Stimulated activated CD4-positive, alpha-beta T cell treated with anti-CD3 and anti-CD28 coated beads, Interleukin-12 subunit alpha, Interleukin-12 subunit beta, amount 100 ng/mL, for 24 hours (primary cell): ENCODE measurements around the gene SENP8.

Source experiments
- DNase-seq, 2 experiments: peaks; one replicate each; pipeline ENCODE4 v3.0.0-alpha.2; 2020; ENCODE audit warnings: low read depth in 2 of 2

Gene SENP8

DNA sequence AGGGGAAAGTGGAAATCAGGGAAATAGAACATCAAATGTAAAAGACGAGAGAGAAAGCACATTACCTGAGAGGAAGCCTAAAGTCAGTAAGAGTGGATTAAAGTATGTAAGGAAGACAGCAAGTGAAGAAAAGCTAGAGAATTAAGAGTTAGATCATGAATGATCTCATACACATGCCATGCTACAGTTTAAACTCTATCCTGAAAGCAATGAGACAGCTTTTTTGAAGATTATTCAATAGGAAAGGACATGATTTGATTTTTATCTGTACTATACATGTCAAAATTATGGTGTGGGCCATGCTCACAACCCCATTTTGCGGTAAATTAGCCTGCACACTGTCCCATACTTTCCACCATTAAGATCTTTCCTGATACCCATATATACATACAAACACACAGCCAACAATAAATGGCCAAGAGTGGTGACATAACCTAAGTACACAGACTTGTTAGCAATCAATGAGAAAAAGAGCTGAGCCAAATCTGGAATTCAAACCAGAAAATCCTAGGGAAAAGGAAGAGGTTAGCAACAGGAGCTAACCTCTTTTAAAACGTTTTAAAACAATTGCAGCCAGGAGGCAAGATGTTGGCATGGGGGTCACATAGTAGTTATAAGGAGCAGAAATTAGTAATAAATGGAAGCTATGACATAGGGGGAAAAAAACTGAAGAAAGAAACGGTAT, 4.7 kb upstream of the SENP8 start:
- no peak for DNase-seq

DNA sequence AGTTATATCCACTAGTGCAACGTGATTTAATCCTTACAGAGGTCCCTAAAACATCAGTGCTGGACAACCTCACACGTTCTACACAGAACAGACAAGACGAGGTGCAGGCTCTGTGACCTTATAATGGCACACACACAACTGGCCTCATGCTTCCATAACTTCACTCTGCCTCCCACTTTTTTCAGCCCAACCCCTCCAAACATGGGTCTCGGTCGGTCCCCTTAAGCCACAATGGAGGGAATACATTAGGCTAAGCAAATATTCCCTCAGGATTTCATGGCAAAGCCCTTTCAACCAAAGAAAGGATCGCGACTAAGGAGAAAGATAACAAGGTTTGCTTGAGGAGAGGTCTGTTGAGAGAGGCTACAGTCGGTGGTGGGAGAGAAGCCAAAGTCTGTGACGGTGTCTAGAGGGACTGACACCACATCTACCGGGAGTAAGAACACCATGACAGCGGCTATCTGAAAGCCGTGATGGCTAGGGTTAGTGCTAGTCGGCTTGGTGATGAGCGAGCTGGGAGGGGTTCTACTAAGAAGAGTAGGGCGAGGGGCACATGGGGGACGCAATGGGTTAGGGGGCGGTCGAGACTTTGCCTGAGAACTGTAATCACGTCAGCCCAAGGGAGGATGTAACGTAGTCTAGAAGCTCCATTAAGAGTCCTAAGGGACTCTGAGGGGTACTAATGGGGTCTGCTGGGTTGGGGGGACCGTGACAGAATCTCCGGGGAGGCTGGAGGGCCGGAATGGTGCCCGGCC, 1.3 kb upstream of the SENP8 start:
- peak; percentile 1 for DNase-seq

DNA sequence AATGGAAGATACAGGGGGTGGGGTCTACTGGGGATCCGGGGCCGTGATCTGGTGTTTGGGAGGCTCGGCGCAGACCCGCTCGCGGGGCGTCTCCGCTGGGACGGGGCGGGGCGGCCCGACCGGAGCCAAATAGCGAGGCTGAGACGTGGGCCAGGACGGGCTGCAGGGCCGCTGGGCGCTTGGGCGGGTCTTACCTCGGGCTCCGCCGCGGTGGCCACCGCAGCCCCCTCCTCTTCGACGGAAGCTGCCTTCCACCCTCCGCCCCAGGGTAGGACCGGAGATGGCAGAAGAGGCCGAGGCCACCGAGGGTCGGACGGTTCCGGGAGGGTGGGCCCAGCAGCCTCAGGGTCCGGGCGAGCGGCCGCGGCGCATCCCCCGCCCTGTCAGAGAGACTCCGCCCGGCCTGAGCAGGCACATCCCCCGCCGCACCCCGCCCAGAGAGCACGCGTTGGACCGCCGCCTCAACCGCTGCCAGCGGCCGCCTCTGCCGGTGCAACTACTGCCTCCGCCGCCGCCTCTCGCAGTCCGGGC, 652 bp upstream of the SENP8 start:
- peak; percentile 48 to 67 for DNase-seq

DNA sequence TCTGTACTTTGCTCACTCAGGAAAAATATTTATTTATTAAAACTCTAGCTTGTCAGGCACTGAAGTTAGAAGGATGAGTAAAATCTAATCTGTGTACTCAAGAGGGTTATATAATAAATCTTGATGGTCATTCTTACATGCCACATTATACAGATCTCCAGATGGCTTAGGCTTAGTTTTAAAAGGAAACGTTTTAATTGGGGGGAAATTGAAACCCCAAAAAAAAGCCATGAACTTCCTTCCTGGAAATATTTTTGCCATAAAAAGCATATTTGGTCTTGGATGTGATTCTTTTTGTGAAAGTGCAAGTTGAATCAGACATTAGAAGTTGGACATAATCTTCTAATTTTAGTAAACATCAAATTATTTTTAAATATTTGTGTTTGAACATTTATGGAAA, 6.0 kb downstream of the SENP8 start:
- DNase-seq, result no peak

DNA sequence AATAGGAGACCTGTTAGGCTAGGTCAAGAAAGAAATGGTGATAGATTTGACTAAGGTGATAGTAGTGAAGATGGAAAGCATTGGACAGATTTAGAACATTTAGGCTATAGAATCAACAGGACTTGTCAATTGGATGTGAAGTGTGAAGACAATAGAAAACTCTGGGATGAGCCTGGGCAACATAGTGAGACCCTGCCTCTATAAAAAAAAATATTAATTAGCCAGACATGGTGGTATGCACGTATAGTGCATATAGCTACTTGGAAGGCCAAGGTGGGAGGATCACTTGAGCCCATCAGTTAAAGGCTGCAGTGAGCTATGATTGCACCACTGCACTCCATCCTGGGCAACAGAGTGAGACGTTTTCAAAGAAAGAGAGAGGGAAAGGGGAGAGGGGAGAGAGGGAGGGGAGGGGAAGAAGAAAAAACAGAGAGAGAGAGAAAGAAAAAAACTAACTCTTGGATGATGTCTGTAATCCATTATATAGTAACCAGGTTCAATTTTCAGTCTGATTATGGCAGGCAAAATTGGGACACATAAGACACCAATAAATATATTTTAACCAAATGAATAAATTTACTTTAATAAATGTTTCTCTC, 9.6 kb downstream of the SENP8 start:
- DNase-seq, result no peak

DNA sequence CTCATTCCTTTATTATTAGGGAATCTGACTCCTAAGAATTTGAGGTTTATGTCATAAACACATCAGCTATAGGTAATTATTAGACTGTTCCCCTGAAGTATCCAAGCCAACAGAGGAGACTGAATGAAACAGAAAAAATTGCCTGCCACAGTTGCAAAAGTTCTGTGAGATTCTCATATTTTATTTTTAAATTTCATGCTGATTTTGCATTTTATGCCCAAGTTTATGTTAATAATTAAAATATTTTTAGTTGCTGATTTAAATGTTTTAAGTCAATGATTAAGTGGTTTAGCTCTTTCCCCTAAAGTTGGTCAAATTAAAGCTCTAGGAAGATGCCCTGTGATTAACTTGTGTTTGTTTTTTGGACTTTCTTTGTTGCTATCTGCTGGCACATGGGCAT, 10.2 kb downstream of the SENP8 start:
- no peak for DNase-seq

DNA sequence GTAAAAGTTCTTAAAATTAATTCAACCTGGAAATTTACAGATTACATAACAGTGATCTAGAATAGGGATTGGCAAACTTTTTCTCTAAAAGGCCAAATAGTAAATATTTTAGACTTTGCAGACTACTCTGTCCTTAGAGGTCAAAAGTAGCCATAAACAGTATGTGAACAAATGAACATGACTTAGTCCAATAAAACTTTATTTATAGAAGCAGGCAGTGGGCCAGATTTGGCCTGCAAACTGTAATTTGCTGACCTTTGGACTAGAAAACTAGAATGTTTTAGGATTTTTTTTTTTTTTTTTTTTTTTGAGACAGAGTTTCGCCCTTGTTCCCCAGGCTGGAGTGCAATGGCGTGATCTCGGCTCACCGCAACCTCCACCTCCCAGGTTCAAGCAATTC, 12.1 kb downstream of the SENP8 start:
- DNase-seq, result no peak

DNA sequence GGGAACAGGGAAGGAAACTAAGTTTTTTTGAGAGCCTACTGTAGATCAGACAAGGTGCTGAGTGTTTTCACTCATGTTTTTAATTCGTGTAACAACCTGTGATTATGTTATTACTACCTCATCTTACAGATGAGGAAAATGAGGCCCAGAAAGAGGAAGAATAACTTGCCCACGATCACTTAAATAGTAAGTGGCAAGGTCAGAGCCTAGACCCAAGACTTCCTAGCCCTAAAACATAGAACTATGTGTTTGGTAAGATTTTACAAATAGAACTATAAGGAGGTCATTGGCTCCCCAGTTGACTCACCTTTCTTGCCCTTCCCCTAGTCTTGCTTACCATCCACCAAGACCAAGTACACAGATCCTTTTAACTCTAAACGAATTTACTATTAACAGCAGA, 13.7 kb downstream of the SENP8 start:
- DNase-seq, result no peak

DNA sequence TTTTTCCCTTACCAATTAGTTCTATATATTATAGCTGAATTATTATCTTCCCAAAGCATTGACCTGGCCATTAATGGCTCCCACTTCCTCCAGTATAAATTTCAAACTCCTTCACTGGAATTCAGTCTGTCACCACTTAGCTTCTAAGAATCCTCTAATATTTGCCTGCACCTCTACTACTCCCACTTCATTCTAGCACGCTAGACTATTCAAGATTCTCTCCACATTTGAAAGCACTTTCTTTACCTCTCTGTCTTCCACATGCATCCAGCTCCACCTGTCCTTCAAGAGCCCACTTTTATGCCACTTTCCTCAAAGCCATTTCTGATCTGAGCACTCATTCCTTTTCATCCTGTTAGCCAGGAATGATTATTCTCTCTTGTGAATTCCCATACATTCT, 15.0 kb downstream of the SENP8 start:
- DNase-seq, result no peak

DNA sequence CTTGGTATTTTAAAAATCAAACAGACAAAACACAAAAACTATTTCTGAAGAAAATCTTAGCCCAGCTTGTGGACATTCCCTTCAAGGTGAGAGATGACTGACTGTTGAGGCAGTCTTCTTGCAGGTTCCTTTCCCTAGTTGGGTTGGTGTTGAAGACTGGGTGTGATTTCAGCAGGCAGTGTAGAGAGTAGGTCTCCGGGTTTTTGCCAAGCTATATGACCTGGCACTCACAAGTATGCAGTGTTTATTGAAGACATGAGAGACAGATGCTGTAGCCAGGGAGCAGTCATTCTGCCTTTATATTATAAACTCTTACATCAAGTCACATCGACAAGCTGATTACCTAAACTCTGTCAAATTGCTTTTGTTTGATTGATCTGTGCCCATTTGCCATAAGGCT, 17.5 kb downstream of the SENP8 start:
- DNase-seq, result no peak

DNA sequence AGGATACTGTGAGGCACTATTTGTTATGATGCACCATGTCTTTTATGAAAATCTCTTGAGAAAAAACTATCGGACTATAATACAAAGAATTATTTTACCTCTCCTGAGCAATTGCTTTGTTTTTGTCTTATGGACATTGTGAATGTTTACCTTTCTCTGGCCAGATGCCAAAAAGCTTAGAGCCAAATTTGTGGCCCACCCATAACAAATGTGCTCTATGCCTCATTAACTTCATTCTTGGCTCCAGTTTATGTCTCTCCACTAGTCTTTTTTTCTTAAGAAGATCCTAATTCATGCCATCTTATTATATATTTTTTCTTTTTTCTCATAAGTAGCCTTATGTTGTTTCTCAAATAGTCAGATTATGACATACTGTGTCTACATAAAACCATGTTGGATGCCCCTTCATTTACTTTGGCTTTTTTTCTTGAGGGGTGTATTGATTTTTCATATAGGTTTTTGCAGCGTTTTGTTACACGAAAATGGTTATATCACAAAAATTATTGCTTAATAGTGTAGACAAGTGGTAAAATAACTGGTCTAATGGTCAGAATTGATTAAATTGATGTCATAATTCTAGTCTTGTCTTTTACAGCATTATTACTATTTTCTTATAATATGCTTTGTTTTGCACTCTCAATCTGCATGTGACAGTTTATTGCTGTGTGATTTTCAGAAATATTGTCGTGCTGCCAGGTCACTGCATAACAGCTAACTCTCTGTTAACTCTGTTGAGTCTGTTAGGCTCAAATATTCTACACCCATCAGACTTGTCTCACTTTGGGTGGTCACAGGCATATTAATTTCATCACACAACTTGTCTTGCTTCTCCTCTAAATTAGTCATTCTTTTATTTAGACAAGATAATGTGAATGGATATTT, 18.2 kb downstream of the SENP8 start:
- DNase-seq, result no peak

DNA sequence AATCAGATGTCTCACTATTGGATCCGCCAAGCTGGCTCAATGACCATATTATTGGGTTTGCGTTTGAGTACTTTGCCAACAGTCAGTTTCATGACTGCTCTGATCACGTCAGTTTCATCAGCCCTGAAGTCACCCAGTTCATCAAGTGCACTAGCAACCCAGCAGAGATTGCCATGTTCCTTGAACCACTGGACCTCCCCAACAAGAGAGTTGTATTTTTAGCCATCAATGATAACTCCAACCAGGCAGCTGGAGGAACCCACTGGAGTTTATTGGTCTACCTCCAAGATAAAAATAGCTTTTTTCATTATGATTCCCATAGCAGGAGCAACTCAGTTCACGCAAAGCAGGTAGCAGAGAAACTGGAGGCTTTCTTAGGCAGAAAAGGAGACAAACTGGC, 21.5 kb downstream of the SENP8 start:
- no peak for DNase-seq

DNA sequence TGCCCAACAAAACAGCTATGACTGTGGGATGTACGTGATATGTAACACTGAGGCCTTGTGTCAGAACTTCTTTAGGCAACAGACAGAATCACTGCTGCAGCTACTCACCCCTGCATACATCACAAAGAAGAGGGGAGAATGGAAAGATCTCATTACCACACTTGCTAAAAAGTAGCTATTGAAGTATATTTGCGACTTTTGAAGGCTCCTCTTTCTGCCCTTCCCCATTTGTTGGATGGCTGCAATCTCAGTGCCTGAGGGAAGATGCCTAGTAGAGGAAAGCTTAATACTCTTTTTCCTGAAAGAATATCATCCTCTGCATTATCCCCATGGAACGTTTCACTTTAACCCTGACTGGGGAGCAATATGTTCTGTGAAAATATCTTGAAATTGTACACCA, 21.9 kb downstream of the SENP8 start:
- DNase-seq, result no peak

DNA sequence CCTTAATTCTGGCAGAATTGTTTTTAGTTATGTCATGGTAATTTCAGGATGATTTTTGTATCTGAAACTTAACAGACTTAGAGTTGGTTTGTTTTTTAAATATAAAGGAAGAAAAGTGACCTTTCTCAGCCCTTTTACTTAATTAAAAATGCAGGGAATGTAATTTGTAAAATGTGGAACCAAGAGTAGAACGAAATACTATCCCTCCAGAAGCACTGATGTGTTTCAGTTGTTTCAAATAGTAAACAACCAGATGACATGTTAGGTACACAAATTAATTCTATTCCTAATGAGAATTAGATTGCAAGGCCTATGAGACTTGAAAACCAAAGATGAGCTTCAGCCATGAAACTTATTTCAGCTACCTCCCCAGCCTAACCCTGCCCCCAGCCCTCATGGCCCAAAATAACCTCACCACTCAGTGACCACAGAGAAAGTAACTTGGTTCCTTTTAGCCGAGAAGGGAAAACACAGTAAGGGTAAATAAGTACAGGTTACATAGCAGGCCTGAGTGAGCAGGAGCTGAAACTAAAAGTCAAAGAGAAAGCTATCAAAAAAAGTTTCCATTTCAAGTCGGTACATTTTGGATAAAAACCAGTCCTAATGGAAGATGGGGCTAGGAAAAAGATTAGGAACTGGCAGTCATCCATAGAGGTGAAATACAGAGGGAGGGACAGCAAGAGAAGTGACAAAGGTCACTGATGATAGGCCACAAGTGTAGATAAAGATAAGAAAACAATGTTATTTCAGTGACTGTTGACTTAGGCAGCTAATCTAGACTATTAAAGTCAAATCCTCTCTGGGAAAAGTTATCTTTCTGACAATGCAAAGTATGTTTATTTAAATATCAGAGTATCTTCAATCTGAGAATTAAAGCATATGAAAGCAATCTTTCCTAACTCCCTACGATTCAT, 23.2 kb downstream of the SENP8 start:
- no peak for DNase-seq

DNA sequence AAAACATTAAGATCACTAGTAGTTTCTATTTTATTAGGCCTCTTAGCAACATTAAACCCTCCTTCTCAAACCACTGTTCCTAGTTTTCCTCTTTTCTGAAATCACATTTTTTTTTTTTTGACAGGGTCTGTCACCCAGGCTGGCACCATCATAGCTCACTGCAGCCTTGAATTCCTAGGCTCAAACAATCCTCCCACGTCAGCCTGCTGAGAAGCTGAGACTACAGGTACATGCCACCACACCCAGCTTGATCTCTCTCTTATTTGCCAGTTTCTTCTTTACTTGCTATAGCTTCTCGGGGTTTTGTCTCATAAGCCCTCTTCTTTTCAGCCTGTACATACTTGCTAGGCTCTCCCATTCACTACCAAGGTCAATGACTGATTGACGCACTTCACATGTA, 28.0 kb downstream of the SENP8 start:
- DNase-seq, result no peak

DNA sequence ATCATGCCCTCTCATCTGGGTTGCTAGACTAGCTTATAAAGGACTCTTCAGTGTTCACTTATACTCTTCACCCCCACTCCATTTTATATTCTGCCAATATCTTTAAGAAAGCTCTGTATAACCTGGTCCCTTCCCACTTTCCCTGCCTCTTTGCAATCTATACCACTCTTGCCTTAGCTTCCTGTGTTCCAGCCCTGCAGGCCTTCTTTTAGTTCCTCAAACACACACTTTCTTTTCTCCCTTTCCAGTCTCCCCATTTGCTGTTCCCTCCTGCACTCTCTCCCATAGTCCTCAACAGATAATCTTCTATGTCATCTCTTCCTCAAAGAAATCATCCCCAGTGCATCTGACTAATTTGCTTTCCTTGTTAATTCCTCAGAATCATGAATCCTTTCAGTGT, 28.7 kb downstream of the SENP8 start:
- no peak for DNase-seq

DNA sequence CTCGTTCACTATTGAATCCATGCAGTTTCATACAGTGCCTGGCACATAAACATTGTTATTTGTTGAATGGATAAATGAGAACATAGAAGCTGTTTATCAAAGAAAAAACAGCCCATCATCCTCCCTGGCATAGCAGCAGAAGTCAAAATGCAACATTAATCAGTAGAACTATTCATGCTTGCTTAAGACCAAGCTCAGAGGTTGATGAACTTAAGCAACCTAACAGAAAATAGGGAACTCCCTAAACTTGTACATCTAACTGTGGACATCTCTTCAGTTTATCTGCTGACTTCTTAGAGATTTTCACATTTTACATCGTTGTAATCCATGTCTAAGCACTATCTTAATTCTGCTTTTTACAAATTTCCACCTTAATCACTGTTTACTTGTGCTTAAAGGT, 29.2 kb downstream of the SENP8 start:
- no peak for DNase-seq

DNA sequence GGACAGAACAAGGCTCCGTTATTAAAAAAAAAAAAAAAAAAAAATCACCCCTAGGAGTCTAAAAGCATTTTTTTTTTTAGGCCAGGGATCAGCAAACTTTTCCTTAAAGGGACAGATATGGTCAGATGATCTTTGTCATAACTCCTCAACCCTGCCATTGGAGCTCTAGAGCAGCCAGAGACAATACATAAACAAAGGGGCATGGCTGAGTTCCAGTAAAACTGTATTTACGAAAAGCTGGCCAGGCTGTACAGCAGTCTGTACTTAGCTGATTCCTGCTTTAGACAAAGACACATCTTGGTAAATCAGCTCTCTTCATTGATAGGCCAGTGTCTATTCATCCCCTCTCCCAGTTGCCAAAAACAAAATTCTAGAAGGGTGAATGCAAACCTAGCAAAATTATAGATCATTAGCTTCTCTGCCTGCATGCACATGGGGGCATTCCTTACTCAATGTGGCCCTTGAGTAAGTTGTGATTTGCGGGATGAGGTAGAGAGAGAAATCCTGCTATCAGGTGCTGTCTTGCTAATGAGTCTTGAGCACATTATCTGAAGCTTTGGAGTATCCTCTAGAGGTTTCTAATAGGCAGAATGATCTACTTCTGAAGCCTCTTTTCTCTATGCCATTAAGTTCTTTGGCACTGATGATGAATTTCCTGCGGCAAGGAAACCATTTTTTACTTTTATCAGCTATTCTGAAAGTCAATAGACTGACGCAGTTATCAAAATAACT, 35.2 kb downstream of the SENP8 start:
- no peak for DNase-seq

DNA sequence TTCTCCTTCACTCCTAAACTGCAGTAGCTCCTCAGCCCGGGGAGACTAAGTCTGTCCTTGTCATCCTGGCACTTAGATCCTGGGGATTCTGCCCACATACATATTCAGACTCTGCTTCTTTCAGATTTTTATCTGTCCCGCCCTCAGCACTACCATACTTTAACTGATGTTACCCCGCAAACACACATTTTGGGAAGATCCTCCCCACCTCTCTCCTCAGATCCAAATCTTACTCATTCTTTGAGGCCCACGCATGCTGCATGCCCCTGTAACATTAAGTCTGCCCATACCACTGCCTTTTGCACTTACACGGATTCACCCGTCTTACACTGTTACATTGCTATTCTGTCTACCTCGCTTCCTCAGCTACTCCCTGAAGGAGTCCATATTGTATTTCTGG, 36.1 kb downstream of the SENP8 start:
- DNase-seq, result no peak

DNA sequence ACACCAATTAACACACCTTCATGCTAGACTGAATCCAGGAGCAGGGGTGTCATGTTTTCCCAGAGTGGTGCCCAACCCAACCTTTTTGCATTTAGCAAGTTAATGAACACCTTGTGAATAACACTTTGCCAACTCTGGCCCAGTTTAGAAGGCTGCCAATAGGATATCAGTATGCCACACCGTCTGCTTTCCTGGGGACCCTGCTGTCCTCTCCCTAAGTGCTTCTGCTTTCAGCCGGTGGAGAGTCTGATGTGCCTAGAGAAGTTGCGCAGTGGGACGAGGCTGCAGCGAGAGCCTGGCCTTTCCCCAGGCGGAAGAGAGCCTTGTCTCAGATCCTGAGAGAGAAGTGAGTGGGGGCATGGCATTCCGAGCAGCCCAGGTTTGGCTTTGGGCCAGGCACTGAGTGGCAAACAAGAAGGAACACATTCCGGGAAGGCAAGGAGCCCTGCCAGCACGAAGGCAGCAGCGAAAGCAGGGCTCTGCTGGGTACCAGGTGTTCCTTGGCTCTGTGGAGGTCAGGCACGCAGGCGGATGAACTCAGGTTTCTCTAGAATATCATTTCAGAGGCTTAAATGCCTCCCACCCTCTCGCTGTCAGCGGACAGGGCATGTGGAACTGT, 36.9 kb downstream of the SENP8 start:
- no peak for DNase-seq
